Activated CD4-positive, alpha-beta T cell treated with anti-CD3 and anti-CD28 coated beads, Interleukin-2, amount 50 U/mL, for 16 hours (primary cell): Measurements from ENCODE around the gene SP4.
"Not testable (repeated sequence)": the region's sequence is repeated elsewhere in the genome, so short reads cannot be mapped to it uniquely, and the experiment has no call there.

ENCODE experiments used
- DNase-seq: peaks from one replicate; pipeline ENCODE4 v3.0.0-alpha.2; 2020

SP4 gene

GRCh38 chr7:21532485-21532884 is 104.6 kb downstream of the SP4 start:
- not testable (repeated sequence) for DNase-seq

- not testable (repeated sequence) for DNase-seq
Measured at GRCh38 chr7:21533646-21534045, 105.8 kb downstream of the SP4 start.

GRCh38 chr7:21536445-21537118 is 108.7 kb downstream of the SP4 start:
- not testable (repeated sequence) for DNase-seq

GRCh38 chr7:21538936-21539495 is 111.1 kb downstream of the SP4 start:
- DNase-seq: no peak

GRCh38 chr7:21542891-21543527 is 115.1 kb downstream of the SP4 start, which contains the start of gene DNAH11:
Gene DNAH11, plus strand, starts transcription at chr7:21543039. Its CDS starts 207 bp downstream, at chr7:21543246.
- DNase-seq: peak; percentile 10

DNA sequence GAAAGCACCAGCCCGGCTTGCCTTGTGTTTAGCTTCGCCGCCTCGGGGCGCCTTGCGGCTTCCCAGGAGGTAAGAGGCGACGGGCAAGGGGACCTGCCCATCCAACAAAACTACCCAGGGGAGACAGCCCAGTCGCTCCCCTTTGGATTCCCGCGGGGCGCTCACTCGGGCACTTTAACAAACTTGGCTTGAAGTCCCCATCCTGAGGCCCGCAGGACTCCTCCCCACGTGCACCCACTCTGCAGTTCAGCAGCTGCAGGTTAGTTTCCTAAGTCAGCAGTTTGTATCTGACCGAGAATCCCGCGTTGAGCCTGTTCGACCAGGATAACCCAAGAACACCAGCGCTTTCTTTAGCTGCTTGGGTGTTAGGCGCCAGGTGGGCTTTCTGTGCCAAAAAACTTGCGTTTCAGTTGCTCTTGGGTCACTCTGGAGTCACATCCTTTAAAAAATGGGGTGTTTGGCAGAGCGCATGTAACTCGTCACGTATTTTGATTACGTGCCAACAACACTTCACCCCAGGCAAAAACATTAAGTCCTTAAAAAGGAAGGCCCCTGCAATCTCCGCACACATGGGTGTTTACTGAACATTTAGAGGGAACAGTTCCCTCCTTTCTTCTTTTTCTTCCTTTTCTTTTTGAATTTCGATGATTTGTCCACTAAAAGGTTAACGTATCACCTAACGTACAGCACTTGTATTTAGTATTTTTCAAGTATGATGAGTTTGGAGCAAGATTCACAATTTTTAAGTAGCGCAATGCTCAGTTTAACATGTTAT is 115.8 kb downstream of the SP4 start:
- no peak for DNase-seq

DNA sequence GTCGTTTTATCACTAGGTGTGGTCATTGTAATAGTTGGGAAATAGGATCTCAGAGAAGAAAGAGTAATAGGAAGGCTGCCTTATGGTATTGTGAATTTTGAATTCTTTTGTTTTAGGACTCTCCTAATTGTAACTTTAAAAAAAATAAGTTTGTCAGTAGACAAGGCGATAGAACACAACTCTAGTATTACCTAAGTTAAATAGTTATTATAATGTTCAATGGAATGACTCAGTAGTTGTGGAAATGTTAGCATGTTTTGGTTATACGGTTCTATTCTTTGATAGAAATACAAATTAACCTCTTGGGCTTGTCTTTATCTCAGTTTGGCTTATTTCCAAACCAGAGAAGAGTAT is 116.4 kb downstream of the SP4 start:
- DNase-seq: no peak

DNA sequence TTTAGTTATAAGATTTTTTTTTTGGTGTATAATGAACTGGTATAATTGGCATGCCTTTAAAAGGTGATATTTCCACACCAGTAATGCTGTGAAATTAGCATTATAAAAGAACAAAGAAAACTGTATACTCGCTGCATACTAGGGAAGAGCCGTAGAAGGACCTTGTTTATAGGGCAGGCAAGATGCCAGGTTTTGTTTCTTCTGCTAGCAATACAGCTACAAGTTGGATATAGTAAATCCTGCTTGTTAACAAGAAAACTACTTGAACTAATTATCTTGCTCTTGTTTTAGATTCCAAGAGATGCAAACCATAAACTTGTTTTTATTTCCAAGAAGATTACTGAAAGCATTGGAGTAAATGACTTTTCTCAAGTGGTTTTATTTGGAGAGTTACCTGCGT is 116.8 kb downstream of the SP4 start:
- DNase-seq: no peak

DNA sequence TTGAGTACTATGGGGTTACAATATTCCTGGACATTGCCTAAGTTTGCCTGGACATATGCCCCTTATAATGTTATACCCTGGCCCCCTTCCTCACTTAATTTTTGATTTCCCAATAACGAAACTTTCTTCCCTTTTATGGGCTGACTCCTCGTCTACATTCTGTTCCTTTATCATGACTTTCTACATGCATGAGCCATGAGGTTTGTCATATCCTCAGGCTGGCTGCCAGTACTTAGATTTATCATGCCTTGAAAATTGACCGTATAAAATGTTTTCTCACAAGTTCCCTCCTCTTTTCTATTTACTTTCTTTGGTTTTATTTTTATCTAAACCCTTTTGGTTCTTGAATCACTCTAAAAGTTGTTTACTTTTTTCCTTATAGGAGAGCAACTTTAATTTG is 119.6 kb downstream of the SP4 start:
- no peak for DNase-seq

GRCh38 chr7:21548491-21548890 is 120.6 kb downstream of the SP4 start:
- DNase-seq: no peak

DNA sequence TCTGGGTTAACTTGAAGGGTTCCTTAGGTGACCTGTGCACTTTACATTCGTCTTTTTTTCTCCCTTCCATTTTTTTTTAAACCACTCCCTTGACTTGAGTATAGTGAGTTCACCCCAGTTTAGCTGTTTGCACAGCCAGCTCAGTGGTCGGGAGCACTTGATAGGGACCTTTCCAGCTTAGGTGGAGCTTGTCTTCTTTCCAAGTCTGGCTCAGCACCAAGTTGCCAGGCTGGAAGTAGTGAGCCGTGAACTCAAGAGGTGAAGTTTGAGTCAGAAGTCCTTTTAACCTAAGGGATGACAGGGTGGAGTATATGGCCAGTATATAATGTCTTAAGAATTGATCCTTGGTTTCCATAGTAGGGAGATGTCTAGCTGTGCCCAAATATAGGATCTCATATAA is 122.2 kb downstream of the SP4 start:
- DNase-seq: no peak

GRCh38 chr7:21550821-21551531 is 123.1 kb downstream of the SP4 start:
- no peak for DNase-seq

DNA sequence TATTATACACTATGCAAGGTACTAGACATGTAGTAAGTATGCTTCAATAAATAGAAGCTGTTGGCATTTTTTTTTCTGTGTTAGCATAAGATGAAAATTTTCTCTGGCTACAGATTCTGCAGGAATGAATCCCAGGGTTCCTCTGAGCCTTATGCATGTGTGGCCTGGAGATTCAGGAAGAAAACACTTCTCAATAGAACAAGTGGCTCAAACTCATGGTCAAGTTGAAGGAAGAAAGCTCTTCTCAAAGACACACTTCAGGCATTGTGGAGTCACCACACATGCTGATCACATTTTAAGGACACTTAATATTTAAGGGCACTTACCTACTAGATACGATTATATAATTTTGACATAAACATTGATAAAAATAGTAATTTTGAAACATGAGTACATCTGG is 134.5 kb downstream of the SP4 start:
- DNase-seq: no peak
